GM12878 (cell line): Measurements from ENCODE around the gene RSPH1. TPM values are rescaled to one million over a fixed set of nuclear protein-coding genes. Genes with fewer than 3 reads are reported as not detected.
A peak's percentile ranks its signal among the peaks of the same experiment; 100 is the strongest.

ENCODE experiments used
- CHD1 ChIP-seq: IDR thresholded peaks from 2 replicates; pipeline ENCODE4 v1.6.1; 2012; ENCODE audit warnings: low read depth, low read length, improper control_type of control experiment
- DPF2 ChIP-seq: fragments of 450-650 bp; IDR thresholded peaks from 2 replicates; pipeline ENCODE4 v1.6.1; 2017; ENCODE audit warnings: mild to moderate bottlenecking
- EED ChIP-seq: sonication (generic); IDR thresholded peaks from 2 replicates; pipeline ENCODE4 v1.6.1; 2016; ENCODE audit warnings: antibody characterized with exemption, low read depth
- EP300 ChIP-seq, 2 experiments: fragments of 150-350 bp in 1 of 2; IDR thresholded peaks; 2 replicates each; pipeline ENCODE4 v1.6.1; 2011 to 2012; ENCODE audit warnings: low read depth in 2 of 2, low read length in 2 of 2, borderline replicate concordance in 1 of 2, improper control_type of control experiment in 1 of 2, inconsistent platforms in 1 of 2; ENCODE audit not compliant: control insufficient read depth in 1 of 2
- IKZF2 ChIP-seq, 2 experiments: fragments of 450-650 bp; IDR thresholded peaks; 2 replicates each; pipeline ENCODE4 v1.6.1; 2017; ENCODE audit warnings: mild to moderate bottlenecking in 2 of 2, moderate library complexity in 2 of 2
- MEF2B ChIP-seq: fragments of 450-650 bp; IDR thresholded peaks from 2 replicates; pipeline ENCODE4 v1.6.1; 2018; ENCODE audit warnings: mild to moderate bottlenecking, moderate library complexity; ENCODE audit not compliant: partially characterized antibody, poor library complexity, severe bottlenecking
- NBN ChIP-seq: fragments of 450-650 bp; IDR thresholded peaks from 2 replicates; pipeline ENCODE4 v1.6.1; 2016
- RELA ChIP-seq: fragments of 450-650 bp; IDR thresholded peaks from 2 replicates; pipeline ENCODE4 v1.8.0; 2014; ENCODE audit warnings: borderline replicate concordance; ENCODE audit not compliant: partially characterized antibody
- SMAD5 ChIP-seq: IDR thresholded peaks from 2 replicates; pipeline ENCODE4 v1.6.1; 2016; ENCODE audit warnings: antibody characterized with exemption, low read depth
- TAF1 ChIP-seq: IDR thresholded peaks from 2 replicates; pipeline ENCODE4 v1.6.1; 2011; ENCODE audit warnings: mild to moderate bottlenecking, low read depth, low read length, borderline replicate concordance
- ZSCAN29 ChIP-seq: fragments of 450-650 bp; IDR thresholded peaks from 2 replicates; pipeline ENCODE4 v1.6.1; 2017; ENCODE audit warnings: mild to moderate bottlenecking, moderate library complexity
- polyA plus RNA-seq, 11 experiments: library from polyadenylated mRNA; depleted of rRNA in 4 of 11; unstranded in 6 of 11; stranded (reverse) in 5 of 11; fragments of >200 nt; fragmentation: Nextera tagmentation in 4 of 11; fragmentation: Illumina TruSeq in 1 of 11; extraction: Ambion mirVana in 4 of 11; extraction: Trizol in 1 of 11; gene quantifications; 1 replicate in 1 of 11; 2 replicates in 10 of 11; pipeline versions ENCODE4 v1.2.1 to v1.2.3, GENCODE V29; 2011 to 2016; ENCODE audit warnings: inconsistent platforms in 2 of 11, missing spikeins in 2 of 11, low read depth in 1 of 11
- total RNA-seq, 4 experiments: library from RNA; depleted of rRNA in 3 of 4; stranded (reverse); fragments of >200 nt in 3 of 4; fragmentation: Illumina TruSeq in 1 of 4; extraction: Trizol in 1 of 4; gene quantifications; 2 replicates each; pipeline versions ENCODE4 v1.2.1 to v1.2.3, GENCODE V29; 2013 to 2021
- TF ChIP-seq, protein P1 (sequence below): fragments of 450-650 bp; IDR thresholded peaks from 2 replicates; pipeline ENCODE4 v1.6.1; 2017; ENCODE audit warnings: mild to moderate bottlenecking, moderate library complexity
- TF ChIP-seq, protein P2 (sequence below): fragments of 450-650 bp; IDR thresholded peaks from 2 replicates; pipeline ENCODE4 v1.6.1; 2014; ENCODE audit warnings: mild to moderate bottlenecking
- TF ChIP-seq, protein P3 (sequence below): fragments of 450-650 bp; IDR thresholded peaks from 2 replicates; pipeline ENCODE4 v1.6.1; 2016; ENCODE audit warnings: mild to moderate bottlenecking

RSPH1 gene
- total and polyA plus RNA-seq, 10 of the 15 experiments (the other 5 are each of a cell fraction or from before 2014, with no cell fraction given), result 0.11 to 1.4 (median 0.38) TPM

DNA sequence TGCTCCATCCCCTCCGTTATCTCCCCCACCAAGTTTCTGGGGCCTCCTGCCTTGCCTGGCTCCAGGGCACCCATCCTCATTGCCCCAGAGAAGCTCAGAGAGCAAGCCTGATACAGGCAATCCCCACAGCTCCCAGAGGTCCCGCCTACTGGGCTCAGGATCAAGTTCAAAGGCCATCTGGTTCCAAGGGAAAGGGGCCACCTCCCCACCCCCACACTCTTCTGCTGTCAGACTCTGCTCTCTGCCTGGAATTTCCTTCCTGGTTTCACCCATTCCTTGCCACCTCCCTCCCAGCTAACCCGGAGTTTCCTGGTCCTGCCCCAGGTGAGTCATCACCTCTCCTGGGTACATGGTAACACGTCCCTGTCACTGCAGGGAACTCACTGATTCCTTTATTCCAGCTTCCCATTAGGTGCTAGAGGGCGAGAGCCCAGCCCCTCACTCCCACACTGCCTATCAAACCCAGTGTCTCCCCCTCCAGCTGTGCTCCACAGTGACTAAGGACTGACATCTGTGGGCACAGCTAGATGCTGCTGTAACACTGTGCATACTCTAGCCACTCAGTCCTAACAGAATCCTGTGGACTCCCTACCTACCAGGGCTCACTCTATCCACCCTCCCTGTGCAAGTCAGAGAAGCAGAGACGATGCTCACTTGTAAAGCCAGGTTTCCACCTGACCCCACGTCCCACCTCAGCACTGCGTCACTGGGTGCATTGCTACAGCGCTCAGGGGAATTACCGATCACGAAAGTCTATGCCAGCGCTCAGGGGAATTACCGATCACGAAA is 21.8 kb downstream of the RSPH1 start (continued):
- TF ChIP-seq NBN (0 out of 2 replicates have a peak, but pooled peaks have one; percentile 37), DPF2 (peak; percentile 40; the same call in 1 of the 2 replicates), MEF2B (peak; percentile 52), SMAD5 (no peak), IKZF2 (IDR thresholded peaks at IDR 0.05) (peak; percentile 25 to 37; a peak in 2 of 4 replicates), TAF1 (no peak), CHD1 (no peak), ZSCAN29 (no peak), RELA (peak; percentile 82), EED (peak; percentile 29; the same call in 1 of the 2 replicates), EP300 (IDR thresholded peaks at IDR 0.05; ENCODE audit: borderline replicate concordance in 1 of 2, control insufficient read depth in 1 of 2, low read depth in 2 of 2, low read length in 2 of 2) (peak; percentile 21 to 71; a peak in 1 of 4 replicates)
- TF ChIP-seq, protein P1, sequence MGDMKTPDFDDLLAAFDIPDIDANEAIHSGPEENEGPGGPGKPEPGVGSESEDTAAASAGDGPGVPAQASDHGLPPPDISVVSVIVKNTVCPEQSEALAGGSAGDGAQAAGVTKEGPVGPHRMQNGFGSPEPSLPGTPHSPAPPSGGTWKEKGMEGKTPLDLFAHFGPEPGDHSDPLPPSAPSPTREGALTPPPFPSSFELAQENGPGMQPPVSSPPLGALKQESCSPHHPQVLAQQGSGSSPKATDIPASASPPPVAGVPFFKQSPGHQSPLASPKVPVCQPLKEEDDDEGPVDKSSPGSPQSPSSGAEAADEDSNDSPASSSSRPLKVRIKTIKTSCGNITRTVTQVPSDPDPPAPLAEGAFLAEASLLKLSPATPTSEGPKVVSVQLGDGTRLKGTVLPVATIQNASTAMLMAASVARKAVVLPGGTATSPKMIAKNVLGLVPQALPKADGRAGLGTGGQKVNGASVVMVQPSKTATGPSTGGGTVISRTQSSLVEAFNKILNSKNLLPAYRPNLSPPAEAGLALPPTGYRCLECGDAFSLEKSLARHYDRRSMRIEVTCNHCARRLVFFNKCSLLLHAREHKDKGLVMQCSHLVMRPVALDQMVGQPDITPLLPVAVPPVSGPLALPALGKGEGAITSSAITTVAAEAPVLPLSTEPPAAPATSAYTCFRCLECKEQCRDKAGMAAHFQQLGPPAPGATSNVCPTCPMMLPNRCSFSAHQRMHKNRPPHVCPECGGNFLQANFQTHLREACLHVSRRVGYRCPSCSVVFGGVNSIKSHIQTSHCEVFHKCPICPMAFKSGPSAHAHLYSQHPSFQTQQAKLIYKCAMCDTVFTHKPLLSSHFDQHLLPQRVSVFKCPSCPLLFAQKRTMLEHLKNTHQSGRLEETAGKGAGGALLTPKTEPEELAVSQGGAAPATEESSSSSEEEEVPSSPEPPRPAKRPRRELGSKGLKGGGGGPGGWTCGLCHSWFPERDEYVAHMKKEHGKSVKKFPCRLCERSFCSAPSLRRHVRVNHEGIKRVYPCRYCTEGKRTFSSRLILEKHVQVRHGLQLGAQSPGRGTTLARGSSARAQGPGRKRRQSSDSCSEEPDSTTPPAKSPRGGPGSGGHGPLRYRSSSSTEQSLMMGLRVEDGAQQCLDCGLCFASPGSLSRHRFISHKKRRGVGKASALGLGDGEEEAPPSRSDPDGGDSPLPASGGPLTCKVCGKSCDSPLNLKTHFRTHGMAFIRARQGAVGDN, result peak; percentile 72; the same call in 1 of the 2 replicates
- TF ChIP-seq, protein P2, sequence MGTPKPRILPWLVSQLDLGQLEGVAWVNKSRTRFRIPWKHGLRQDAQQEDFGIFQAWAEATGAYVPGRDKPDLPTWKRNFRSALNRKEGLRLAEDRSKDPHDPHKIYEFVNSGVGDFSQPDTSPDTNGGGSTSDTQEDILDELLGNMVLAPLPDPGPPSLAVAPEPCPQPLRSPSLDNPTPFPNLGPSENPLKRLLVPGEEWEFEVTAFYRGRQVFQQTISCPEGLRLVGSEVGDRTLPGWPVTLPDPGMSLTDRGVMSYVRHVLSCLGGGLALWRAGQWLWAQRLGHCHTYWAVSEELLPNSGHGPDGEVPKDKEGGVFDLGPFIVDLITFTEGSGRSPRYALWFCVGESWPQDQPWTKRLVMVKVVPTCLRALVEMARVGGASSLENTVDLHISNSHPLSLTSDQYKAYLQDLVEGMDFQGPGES, result no peak
- TF ChIP-seq, protein P3, sequence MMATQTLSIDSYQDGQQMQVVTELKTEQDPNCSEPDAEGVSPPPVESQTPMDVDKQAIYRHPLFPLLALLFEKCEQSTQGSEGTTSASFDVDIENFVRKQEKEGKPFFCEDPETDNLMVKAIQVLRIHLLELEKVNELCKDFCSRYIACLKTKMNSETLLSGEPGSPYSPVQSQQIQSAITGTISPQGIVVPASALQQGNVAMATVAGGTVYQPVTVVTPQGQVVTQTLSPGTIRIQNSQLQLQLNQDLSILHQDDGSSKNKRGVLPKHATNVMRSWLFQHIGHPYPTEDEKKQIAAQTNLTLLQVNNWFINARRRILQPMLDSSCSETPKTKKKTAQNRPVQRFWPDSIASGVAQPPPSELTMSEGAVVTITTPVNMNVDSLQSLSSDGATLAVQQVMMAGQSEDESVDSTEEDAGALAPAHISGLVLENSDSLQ, result 0 out of 2 replicates have a peak, but pooled peaks have one; percentile 31
